GM18526 (cell line): ENCODE data around the gene C10orf67.

ENCODE experiments used
- POLR2A ChIP-seq: IDR thresholded peaks from 3 replicates; pipeline ENCODE4 v1.6.1; 2011; ENCODE audit not compliant: insufficient read length; ENCODE audit errors: extremely low read depth

Gene C10orf67

GRCh38 chr10:23197416-23197861 lies 147.2 kb downstream of the C10orf67 start:
- no peak for TF ChIP-seq POLR2A

GRCh38 chr10:23196915-23197314 lies 147.7 kb downstream of the C10orf67 start:
- no peak for TF ChIP-seq POLR2A

DNA sequence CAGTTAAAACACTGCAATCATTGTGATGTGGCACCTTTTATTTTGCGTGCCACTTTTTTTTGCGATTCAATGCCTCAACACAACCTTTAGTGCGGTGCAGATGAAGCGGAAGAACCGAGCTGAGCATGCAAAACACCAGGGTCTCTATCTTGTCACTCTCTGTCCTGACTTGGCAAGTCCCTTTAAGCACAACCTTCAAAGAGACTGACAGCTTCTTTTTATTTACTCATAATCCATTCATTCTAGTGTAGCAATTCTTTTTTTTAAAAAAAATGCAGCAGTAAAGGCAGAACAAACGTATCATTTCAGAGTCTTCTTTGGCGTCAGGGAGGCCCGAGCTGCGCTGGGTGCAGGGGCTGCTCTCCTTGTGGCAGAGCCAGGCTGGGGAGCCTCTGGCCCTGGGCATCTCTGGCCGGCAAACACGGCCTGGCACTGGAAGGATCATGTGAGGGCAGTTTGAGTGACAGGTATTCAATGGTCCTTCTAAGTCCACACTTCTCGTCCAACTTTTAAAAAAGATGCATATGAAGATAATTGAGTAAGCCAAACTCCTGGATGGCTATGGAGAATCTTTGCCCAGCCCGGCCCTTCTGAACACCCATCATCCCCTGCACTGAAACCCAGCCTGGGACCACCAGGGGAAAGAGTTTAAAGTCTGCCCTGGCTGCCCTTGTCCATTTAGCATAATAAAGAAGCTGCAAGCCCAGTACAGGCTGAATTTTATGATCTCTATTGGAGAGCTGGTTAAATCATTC lies 148.6 kb downstream of the C10orf67 start:
- no peak for TF ChIP-seq POLR2A

DNA sequence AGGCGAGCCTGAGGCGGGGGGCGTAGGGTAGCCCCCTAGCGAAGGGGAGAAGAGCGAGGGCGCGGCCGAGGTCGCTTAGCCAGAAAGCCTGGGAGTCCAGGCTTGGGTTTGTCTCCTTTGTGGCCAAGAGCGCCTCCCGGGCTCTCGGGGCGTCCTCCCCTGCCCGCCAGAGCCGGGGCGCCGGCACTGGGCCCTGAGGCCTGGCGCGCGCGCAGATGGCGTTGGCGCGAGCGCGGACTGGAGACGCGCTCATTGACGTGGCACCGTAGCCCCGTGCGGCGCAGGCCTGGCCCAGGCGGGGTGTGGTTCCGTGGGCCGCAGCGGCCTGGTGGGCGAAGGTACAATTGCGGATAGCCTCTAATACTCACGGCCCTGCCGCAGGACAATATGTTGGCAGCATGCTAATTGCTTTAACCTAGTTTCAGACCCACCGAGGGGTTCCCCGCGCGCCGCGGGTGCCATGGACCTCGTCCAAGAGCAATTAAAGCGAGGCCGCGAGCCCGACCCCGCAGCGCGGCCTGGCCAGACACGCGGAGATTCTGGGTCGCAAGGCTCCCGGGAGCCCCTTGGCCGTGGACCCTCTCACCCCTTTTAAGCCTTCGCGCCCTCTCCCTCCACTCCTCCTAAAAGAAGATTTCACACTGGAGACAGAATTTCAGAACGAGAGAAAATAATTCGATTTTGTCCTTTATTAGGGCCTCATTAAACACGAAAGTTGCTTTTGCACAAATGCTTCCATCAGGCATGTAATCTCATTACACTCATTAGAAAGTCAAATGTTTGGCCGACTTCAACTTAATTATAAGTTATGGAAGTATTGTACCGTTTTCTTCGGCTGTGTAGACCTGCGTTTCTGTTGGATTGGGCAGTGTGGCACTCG lies 149.4 kb downstream of the C10orf67 start:
- TF ChIP-seq POLR2A = no peak

DNA sequence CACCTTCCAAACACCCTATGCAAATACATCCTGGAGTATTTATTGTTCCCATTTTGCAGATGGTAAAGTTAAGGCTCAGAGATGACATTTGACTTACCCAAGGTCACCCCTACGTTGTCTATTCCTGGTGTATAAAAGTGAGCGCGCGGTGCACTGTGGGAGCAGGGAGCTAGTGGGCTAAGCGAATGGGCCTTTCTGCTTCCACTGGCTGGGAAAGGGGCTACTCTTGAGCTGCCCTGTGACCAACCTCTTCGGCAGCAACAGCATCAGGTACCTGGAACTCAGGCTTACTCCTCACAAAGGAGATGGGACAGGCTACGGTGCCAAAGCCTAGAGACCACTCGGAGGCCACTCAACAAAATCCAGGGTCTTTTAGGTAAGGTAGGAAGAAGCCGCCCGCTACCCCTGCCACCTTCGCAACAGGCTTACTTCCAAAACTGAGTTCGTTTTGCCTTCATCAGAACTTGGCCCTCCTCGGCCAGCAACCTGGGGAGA lies 150.1 kb downstream of the C10orf67 start:
- TF ChIP-seq POLR2A = no peak

DNA sequence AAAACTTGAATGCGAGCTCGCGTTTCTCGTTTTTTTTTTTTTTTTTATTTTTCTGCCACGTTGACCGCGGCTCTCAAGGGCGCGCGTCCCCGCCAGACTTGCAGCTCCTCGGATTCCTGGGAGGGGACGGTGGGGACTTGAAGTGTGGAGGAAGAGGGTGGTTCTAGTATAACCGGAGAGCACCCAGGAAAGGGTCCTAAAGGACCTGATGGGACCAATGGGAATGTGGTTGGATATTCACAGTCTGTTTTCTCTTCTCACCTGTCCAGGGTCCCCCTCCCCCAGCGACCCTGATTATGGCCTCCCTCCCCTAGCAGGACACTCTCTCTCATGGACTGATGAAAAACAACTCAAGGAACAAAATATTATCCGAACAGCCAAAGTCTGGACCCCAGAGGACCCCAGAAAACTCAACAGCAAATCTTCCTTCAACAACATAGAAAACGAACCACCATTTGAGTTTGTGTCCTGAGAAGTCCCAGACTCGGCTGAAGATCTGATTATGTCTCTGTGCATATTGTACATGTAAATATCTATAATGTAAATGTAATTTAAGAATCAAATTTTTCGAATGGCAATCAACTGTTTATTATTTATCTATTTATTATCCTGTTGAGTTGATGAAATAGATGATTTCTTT lies 151.0 kb downstream of the C10orf67 start:
- no peak for TF ChIP-seq POLR2A

DNA sequence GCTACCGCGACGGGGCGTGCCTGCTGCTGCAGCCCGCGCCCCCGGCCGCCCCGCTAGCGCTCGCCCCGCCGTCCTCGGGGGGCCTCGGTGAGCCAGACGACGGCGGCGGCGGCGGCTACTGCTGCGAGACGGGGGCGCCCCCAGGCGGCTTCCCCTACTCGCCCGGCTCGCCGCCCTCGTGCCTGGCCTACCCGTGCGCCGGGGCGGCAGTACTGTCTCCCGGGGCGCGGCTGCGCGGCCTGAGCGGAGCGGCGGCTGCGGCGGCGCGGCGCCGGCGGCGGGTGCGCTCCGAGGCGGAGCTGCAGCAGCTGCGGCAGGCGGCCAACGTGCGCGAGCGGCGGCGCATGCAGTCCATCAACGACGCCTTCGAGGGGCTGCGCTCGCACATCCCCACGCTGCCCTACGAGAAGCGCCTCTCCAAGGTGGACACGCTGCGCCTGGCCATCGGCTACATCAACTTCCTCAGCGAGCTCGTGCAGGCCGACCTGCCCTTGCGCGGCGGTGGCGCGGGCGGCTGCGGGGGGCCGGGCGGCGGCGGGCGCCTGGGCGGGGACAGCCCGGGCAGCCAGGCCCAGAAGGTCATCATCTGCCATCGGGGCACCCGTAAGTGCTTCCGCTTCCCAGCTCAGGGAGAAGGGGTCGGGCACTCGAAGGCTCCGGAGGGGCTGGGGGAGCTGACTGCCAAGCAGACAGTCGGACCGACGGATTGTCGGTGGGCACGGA lies 151.7 kb downstream of the C10orf67 start:
- no peak for TF ChIP-seq POLR2A

- no peak for TF ChIP-seq POLR2A
Observed at GRCh38 chr10:23191764-23192711, 152.6 kb downstream of the C10orf67 start, which contains the start of gene PTF1A. TSS of gene PTF1A (plus strand) at chr10:23192312. CDS start at chr10:23192531, 219 bp downstream.

DNA sequence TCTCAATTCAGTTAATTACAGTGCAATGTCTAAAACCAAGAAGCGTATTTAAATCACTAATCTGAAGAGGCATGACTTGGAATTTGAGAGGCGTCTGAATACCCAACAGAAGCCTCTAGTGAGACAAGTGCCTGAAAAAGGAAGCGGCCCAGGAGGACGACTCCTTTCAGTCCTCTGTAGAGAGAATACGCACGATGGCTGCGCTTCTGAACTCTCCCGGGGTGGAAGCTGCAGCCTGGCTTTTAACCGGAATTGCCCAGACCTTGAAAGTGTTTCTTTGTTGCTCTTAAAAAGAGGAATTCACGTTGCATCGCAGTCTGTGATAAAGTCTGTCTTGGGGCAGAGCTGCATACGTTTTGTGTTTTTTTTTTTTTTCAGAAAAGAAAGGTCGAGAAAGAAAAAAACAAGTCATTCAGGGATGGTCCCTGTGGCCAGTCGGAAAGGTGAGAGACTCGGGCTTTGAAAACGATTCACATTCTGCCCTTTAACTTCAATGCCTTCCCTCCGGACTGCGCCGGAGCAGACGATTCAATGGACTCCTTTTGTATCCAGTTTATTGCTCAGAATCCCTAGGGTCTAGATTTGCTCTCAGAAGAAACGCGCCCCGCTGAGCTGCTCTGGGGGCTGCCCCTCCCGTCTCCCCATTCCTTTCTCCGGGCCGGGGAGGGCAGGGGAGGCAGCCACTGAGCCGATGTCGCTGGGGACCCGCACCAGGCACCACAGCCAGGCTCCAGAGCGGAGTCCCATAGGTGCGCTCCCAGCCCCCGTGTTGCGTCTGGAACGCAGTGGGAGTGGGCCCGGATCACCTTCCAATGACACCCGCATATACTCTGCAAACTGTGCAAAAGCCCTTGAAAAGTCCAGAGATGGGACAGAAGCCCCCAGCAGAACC lies 153.5 kb downstream of the C10orf67 start:
- no peak for TF ChIP-seq POLR2A

GRCh38 chr10:23189024-23189423 lies 155.6 kb downstream of the C10orf67 start:
- no peak for TF ChIP-seq POLR2A

GRCh38 chr10:23187155-23187554 lies 157.4 kb downstream of the C10orf67 start:
- no peak for TF ChIP-seq POLR2A

GRCh38 chr10:23186697-23187096 lies 157.9 kb downstream of the C10orf67 start:
- TF ChIP-seq POLR2A = no peak

DNA sequence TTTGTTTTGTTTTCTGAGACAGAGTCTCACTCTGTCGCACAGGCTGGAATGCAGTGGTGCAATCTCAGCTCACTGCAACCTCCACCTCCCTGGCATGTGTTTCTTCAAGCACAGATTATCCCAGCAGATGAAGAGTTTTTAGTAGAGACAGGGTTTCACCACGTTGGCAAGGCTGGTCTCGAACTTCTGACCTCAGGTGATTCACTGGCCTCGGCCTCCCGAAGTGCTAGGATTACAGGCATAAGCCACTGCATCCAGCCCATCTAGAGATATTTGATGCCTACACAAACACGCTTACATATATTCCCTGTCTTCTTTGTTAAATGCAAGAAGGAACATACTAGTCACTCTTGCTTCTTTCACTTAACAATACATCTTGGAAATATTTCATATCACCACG lies 158.4 kb downstream of the C10orf67 start:
- no peak for TF ChIP-seq POLR2A
